Thoracic aorta (tissue), 2 donors: ENCODE measurements around the gene PRKCSH. TPM values are rescaled to one million over a fixed set of nuclear protein-coding genes. Genes with fewer than 3 reads are reported as not detected.

Experiments used
- ATAC-seq: fragments of 150-250 bp; one replicate; pipeline ENCODE4 v1.8.0; 2017; ENCODE audit warnings: low read depth; ENCODE audit not compliant: insufficient number of reproducible peaks, low FRiP score
- DNase-seq: peaks from one replicate; pipeline ENCODE4 v3.0.0-alpha.2; 2020; ENCODE audit warnings: low spot score
- H3K27ac ChIP-seq, 2 donors: fragments of 200-600 bp; sonication (generic); 1 replicate in 1 of 2; 2 replicates in 1 of 2; pipeline ENCODE4 v1.5.1; 2016; ENCODE audit warnings: mild to moderate bottlenecking in 2 of 2, moderate library complexity in 2 of 2
- H3K27me3 ChIP-seq: fragments of 200-600 bp; sonication (generic); replicated peaks from 2 replicates; pipeline ENCODE4 v1.6.0; 2016; ENCODE audit warnings: mild to moderate bottlenecking; ENCODE audit not compliant: insufficient read depth
- H3K36me3 ChIP-seq: fragments of 200-600 bp; sonication (generic); one replicate; pipeline ENCODE4 v1.5.1; 2016
- H3K4me1 ChIP-seq, 2 donors: fragments of 200-600 bp; sonication (generic); 1 replicate in 1 of 2; 2 replicates in 1 of 2; pipeline versions ENCODE4 v1.5.1 to v1.6.0; 2016; ENCODE audit warnings: low read depth in 2 of 2, mild to moderate bottlenecking in 1 of 2; ENCODE audit not compliant: control insufficient read depth in 1 of 2
- H3K4me3 ChIP-seq: fragments of 200-600 bp; sonication (generic); 2 replicates; pipeline ENCODE4 v1.5.1; 2016; ENCODE audit warnings: mild to moderate bottlenecking
- H3K9me3 ChIP-seq: fragments of 200-600 bp; sonication (generic); 2 replicates; pipeline ENCODE4 v1.5.1; 2016
- CTCF ChIP-seq: fragments of 200-600 bp; sonication (generic); IDR thresholded peaks from one replicate; pipeline ENCODE4 v1.5.1; 2019; ENCODE audit warnings: antibody characterized with exemption
- total RNA-seq, 2 donors: library from RNA; depleted of rRNA; stranded (reverse); fragments of >200 nt; gene quantifications; one replicate each; pipeline versions ENCODE4 v1.1.0 to v1.2.3, GENCODE V29; 2016

Gene PRKCSH
- total RNA-seq, 2 donors from 2014 or later = 121 to 123 TPM

- no peak overlapping the region for H3K4me3 ChIP-seq
- no peaks in the 10 kb centered on the region for H3K4me1 ChIP-seq
- no peak for TF ChIP-seq CTCF
- ATAC-seq (no peak), DNase-seq (no peak)
- no peaks in the 10 kb centered on the region for H3K27me3 ChIP-seq
- H3K27ac ChIP-seq = no peak overlapping the region
- H3K9me3 ChIP-seq = no peaks in the 10 kb centered on the region
- H3K36me3 ChIP-seq = no peaks in the 10 kb centered on the region
These were observed 38.3 kb upstream of the PRKCSH start for GRCh38 chr19:11397089-11397610.

GRCh38 chr19:11399667-11400066 lies 35.8 kb upstream of the PRKCSH start:
- no peaks in the 10 kb centered on the region for H3K4me1 ChIP-seq
- no peak overlapping the region for H3K4me3 ChIP-seq
- TF ChIP-seq CTCF = no peak
- DNase-seq = no peak
- no peaks in the 10 kb centered on the region for H3K9me3 ChIP-seq
- no peak for ATAC-seq
- no peaks in the 10 kb centered on the region for H3K36me3 ChIP-seq
- H3K27me3 ChIP-seq = no peaks in the 10 kb centered on the region
- H3K27ac ChIP-seq = no peak overlapping the region

DNA sequence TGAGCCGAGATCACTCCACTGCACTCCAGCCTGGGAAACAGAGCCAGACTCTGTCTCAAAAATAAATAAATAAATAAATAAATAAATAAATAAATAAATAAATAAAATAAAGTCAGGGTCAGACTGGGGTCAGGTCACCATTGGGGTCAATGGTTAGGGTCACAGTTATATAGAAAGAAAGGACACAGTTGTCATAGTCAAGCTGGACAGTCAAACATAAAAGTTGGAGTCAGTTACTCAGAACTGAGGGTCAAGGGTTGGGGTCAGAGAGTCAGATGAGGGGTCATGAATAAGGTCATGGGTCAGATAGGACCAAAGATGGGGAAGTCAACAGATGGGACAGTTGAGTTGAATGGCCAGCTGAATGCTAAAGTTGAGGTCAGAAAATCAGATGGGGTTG lies 34.6 kb upstream of the PRKCSH start:
- no peak for ATAC-seq
- no peak for DNase-seq
- Histone ChIP-seq H3K9me3 (no peaks in the 10 kb centered on the region), H3K4me3 (no peak overlapping the region), H3K4me1 (no peaks in the 10 kb centered on the region), H3K36me3 (no peaks in the 10 kb centered on the region), H3K27ac (no peak overlapping the region), H3K27me3 (no peaks in the 10 kb centered on the region)
- TF ChIP-seq CTCF = no peak

DNA sequence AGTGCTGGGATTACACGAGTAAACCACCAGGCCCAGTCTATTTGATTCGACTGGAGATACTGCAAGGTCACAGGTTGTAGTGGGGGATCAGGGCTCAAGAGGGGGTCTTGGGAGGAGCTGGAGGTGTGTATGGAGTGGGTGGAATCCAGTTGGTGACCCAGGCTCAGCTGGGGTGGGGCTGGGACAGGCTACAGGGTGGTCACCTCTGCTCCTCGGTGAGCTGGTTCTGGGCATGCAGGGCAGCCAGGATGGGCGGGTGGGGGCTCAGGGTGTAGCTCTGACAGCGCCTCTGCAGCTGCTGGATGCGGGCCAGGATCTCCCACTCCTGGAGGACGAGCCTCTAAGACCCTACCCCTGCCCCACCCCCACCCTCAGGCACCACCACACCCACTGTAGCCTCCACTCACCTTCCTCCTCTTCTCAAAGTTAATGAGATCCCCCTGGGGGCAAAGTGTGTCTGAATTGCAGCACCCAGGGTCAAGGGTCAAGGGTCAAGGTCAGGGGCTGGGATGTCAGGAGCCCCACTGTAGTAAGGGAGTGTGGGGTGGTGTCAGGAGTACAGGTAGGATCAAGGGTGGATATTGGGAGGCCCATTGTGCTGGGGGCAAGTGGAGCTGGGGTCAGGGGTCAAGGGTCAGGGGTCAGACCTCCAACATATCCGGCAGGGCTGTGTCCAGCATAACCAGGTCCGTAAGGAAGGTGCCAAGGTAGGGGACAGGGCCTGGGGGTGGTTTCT lies 33.5 kb upstream of the PRKCSH start:
- no peak for TF ChIP-seq CTCF
- ATAC-seq = no peak
- no peak for DNase-seq
- no peaks in the 10 kb centered on the region for H3K27me3 ChIP-seq
- no peaks in the 10 kb centered on the region for H3K36me3 ChIP-seq
- no peak overlapping the region for H3K27ac ChIP-seq
- no peaks in the 10 kb centered on the region for H3K9me3 ChIP-seq
- no peaks in the 10 kb centered on the region for H3K4me1 ChIP-seq
- no peak overlapping the region for H3K4me3 ChIP-seq

DNA sequence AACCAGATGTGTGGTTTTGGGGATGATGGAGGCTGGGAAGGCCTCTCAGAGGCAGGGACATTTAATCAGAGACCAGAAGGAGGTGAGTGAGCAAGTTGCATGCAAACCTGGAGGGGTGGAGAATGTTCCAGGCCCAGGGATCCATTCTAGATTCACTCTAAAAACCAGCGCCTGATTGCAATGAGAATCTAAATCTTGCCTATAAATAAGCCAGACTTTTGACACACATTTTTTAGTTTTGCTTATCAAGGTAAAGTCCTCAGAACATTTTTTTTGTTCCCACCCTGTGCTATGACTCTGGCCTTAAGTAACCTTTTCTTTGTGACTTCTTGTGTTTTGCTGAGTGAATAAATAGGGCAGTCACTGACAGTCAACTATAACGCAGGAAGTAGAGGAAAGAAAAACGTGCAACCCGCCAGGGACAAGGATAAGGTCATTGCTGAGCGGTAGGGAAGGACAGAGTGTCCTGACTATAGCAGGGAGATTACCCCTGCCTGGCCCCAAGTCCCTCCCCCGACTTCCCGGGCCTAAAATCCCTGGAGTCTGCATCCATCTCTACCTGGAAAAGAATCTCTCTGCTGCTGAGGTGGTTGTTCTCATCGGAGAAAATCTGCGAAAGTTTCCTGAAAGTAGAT lies 30.7 kb upstream of the PRKCSH start:
- Histone ChIP-seq H3K27ac (no peak overlapping the region), H3K4me3 (no peak overlapping the region), H3K27me3 (no peaks in the 10 kb centered on the region), H3K4me1 (no peaks in the 10 kb centered on the region), H3K9me3 (no peaks in the 10 kb centered on the region), H3K36me3 (no peaks in the 10 kb centered on the region)
- no peak for DNase-seq
- no peak for TF ChIP-seq CTCF
- ATAC-seq = no peak
